Endodermal cell (in vitro differentiated cells): ENCODE measurements around the gene LIX1L. TPM values are rescaled to one million over a fixed set of nuclear protein-coding genes. Genes with fewer than 3 reads are reported as not detected.
A peak's percentile ranks its signal among the peaks of the same experiment; 100 is the strongest.

Experiments used
- DNase-seq: peaks from one replicate; pipeline ENCODE4 v3.0.0-alpha.2; 2017
- H3K27ac ChIP-seq: 2 replicates; pipeline ENCODE4 v1.5.1; 2013; ENCODE audit warnings: mild to moderate bottlenecking, low read depth, low read length, moderate library complexity
- H3K27me3 ChIP-seq: 2 replicates; pipeline ENCODE4 v1.6.1; 2013; ENCODE audit warnings: mild to moderate bottlenecking, low read length, moderate library complexity; ENCODE audit not compliant: insufficient read depth, control insufficient read depth, poor library complexity, severe bottlenecking
- H3K36me3 ChIP-seq: 2 replicates; pipeline ENCODE4 v1.7.0; 2013; ENCODE audit warnings: mild to moderate bottlenecking, low read length, moderate library complexity; ENCODE audit not compliant: control insufficient read depth, insufficient read depth
- H3K4me1 ChIP-seq: one replicate; pipeline ENCODE4 v1.7.0; 2013; ENCODE audit warnings: low read length; ENCODE audit not compliant: control insufficient read depth, insufficient read depth
- H3K4me3 ChIP-seq: 2 replicates; pipeline ENCODE4 v1.5.1; 2013; ENCODE audit warnings: mild to moderate bottlenecking, low read length, moderate library complexity
- H3K9ac ChIP-seq: 2 replicates; pipeline ENCODE4 v1.6.1; 2013; ENCODE audit warnings: mild to moderate bottlenecking, low read length, moderate library complexity; ENCODE audit not compliant: poor library complexity, severe bottlenecking; ENCODE audit errors: extremely low read depth
- H3K9me3 ChIP-seq: 2 replicates; pipeline ENCODE4 v1.6.1; 2013; ENCODE audit warnings: mild to moderate bottlenecking, low read length, moderate library complexity; ENCODE audit not compliant: control insufficient read depth
- H3K27ac Mint-ChIP-seq: 2 replicates; pipeline ENCODE4 v1.8.0; 2020; ENCODE audit warnings: mixed read lengths
- H3K27me3 Mint-ChIP-seq: 2 replicates; pipeline ENCODE4 v1.8.0; 2021; ENCODE audit warnings: mild to moderate bottlenecking, mixed read lengths; ENCODE audit not compliant: insufficient read depth
- H3K36me3 Mint-ChIP-seq: 2 replicates; pipeline ENCODE4 v1.8.0; 2020; ENCODE audit warnings: low read depth, mixed read lengths
- H3K4me1 Mint-ChIP-seq: 2 replicates; pipeline ENCODE4 v1.8.0; 2020; ENCODE audit warnings: mixed read lengths
- H3K4me3 Mint-ChIP-seq: 2 replicates; pipeline ENCODE4 v1.8.0; 2020; ENCODE audit warnings: mild to moderate bottlenecking, moderate library complexity, mixed read lengths
- H3K9me3 Mint-ChIP-seq: 2 replicates; pipeline ENCODE4 v1.8.0; 2020; ENCODE audit warnings: mild to moderate bottlenecking, mixed read lengths
- CTCF ChIP-seq: fragments of 200-600 bp; sonication (generic); conservative IDR thresholded peaks from 2 replicates; pipeline ENCODE4 v1.5.0; 2021; ENCODE audit warnings: antibody characterized with exemption, mild to moderate bottlenecking
- WGBS, 2 experiments: methylation state at CpG; one replicate each; pipeline versions ENCODE4 v1.1.5 to v1.1.7; 2013; ENCODE audit warnings: missing lambda C conversion rate in 2 of 2, mixed read lengths in 1 of 2; ENCODE audit not compliant: insufficient coverage in 1 of 2, insufficient read length in 1 of 2; 5-methylcytosine and 5-hydroxymethylcytosine counted together
- total RNA-seq, 2 donors: library from RNA; stranded (reverse); fragmentation: NEBNext Ultra II Directional in 1 of 2; extraction: Animal tissue kit (Norgen Biotek cat#: 25700) in 1 of 2; gene quantifications; 2 replicates in 1 of 2; 3 replicates in 1 of 2; pipeline ENCODE4 v1.2.1, GENCODE V29; 2021

Gene LIX1L
- total RNA-seq, 2 donors from 2014 or later = 16.6 to 21.3 TPM

GRCh38 chr1:145993618-145994390, 36.0 kb upstream of the LIX1L start:
- Histone ChIP-seq H3K4me3 (no peak overlapping the region), H3K36me3 (peaks cover 6% of the 10 kb centered on the region), H3K27ac (no peak overlapping the region), H3K9ac (no peak overlapping the region), H3K4me1 (no peaks in the 10 kb centered on the region), H3K9me3 (no peaks in the 10 kb centered on the region), H3K27me3 (no peaks in the 10 kb centered on the region)
- Mint-ChIP-seq H3K27me3 (no peaks in the 10 kb centered on the region), H3K4me3 (no peak overlapping the region), H3K36me3 (peaks cover 28% of the 10 kb centered on the region), H3K4me1 (peaks cover 39% of the 10 kb centered on the region), H3K9me3 (no peaks in the 10 kb centered on the region), H3K27ac (no peak overlapping the region)
- 90 to 100% methylated on average over 3 to 6 of the region's 6 CpGs for WGBS, 2 experiments
- TF ChIP-seq CTCF = no peak
- DNase-seq = peak; percentile 18

- no peak overlapping the region for H3K4me3 ChIP-seq
- Mint-ChIP-seq H3K4me3 (no peak overlapping the region), H3K9me3 (no peaks in the 10 kb centered on the region), H3K27ac (no peak overlapping the region), H3K36me3 (peaks cover 28% of the 10 kb centered on the region), H3K27me3 (no peaks in the 10 kb centered on the region), H3K4me1 (peaks cover 38% of the 10 kb centered on the region)
- no peak for TF ChIP-seq CTCF
- H3K4me1 ChIP-seq = no peaks in the 10 kb centered on the region
- 84 to 96% methylated on average over 4 to 5 of the region's 5 CpGs for WGBS, 2 experiments
- no peaks in the 10 kb centered on the region for H3K9me3 ChIP-seq
- no peak overlapping the region for H3K27ac ChIP-seq
- no peaks in the 10 kb centered on the region for H3K27me3 ChIP-seq
- no peak overlapping the region for H3K9ac ChIP-seq
- peaks cover 6% of the 10 kb centered on the region for H3K36me3 ChIP-seq
- DNase-seq = no peak
These were observed 35.3 kb upstream of the LIX1L start for GRCh38 chr1:145992958-145993617.

GRCh38 chr1:145992502-145992936, 34.7 kb upstream of the LIX1L start:
- WGBS, 2 experiments = 100% methylated on average over 1 of the region's 1 CpG; no CpG with 5 or more reads in 1 of the 2 experiments
- Histone ChIP-seq H3K36me3 (peaks cover 6% of the 10 kb centered on the region), H3K9me3 (no peaks in the 10 kb centered on the region), H3K27ac (no peak overlapping the region), H3K4me1 (no peaks in the 10 kb centered on the region), H3K27me3 (no peaks in the 10 kb centered on the region), H3K4me3 (no peak overlapping the region), H3K9ac (no peak overlapping the region)
- peaks cover 34% of the 10 kb centered on the region for H3K4me1 Mint-ChIP-seq
- no peaks in the 10 kb centered on the region for H3K27me3 Mint-ChIP-seq
- no peak for DNase-seq
- H3K9me3 Mint-ChIP-seq = no peaks in the 10 kb centered on the region
- H3K36me3 Mint-ChIP-seq = peaks cover 28% of the 10 kb centered on the region
- H3K27ac Mint-ChIP-seq = no peak overlapping the region
- no peak overlapping the region for H3K4me3 Mint-ChIP-seq
- TF ChIP-seq CTCF = no peak
